Activated T-cell treated with anti-CD3 and anti-CD28 coated beads, Interleukin-2, amount 50 U/mL, for 1 hour (primary cell): Measurements from ENCODE around the gene TAS2R41.
"Not testable (repeated sequence)": the region's sequence is repeated elsewhere in the genome, so short reads cannot be mapped to it uniquely, and the experiment has no call there.

ENCODE experiments used
- DNase-seq: peaks from one replicate; pipeline ENCODE4 v3.0.0-alpha.2; 2020

TAS2R41 gene

DNA sequence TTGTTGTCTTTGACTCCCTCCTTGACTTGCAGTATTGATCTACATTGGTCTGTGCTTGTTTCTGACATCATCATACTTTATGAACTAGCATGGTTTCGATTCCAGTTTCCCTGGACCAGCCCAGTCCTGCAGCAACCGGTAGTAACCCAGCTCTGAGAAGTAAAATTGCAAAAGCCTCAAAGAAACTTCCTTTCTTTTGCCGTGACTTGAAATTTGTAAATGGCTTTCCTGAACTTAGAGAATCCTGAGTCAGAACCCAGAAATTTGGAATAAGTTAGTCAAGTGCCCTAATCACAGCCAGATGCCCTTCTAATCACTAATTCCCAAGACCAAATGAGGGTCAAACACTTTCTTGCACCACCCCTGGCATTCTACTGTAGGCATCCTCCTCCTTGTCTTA lies 19.4 kb upstream of the TAS2R41 start:
- DNase-seq, result no peak

DNA sequence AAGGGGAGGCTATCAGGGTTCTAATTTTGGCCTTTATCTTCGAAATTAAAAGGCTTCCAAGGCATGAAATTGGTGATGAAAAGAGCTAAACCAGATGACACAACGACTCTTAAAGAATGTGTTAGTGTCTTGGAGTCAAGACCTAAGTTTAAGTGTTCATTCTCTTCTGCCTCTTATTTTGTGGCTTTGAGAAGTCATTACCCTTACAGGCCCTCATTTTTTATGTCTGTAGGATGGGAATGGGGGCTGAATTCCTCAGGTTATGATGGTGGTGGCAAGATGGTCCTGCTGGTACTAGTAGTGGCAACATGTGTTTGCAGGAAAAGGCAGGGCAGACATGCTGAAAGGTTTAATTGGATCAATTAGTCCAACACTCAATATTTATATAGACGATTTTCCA lies 19.0 kb upstream of the TAS2R41 start:
- no peak for DNase-seq

DNA sequence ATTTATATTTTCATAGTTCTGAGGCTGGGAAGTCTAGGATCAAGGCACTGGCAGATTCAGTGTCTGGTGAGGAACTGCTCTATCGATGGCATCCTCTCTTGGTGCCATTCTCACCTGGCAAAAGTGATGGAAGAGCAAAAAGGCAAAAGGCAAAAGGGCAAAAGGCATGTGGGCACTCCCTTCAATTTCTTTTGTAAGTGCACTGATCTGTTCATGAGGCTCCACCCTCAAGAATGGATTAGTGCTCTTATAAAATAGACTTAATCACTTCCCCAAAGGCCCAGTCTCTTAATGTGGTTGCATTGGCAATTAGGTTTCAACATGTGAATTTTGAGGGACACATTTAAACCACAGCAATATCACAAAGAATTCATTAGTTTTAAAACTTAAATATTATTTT lies 18.3 kb upstream of the TAS2R41 start:
- no peak for DNase-seq

DNA sequence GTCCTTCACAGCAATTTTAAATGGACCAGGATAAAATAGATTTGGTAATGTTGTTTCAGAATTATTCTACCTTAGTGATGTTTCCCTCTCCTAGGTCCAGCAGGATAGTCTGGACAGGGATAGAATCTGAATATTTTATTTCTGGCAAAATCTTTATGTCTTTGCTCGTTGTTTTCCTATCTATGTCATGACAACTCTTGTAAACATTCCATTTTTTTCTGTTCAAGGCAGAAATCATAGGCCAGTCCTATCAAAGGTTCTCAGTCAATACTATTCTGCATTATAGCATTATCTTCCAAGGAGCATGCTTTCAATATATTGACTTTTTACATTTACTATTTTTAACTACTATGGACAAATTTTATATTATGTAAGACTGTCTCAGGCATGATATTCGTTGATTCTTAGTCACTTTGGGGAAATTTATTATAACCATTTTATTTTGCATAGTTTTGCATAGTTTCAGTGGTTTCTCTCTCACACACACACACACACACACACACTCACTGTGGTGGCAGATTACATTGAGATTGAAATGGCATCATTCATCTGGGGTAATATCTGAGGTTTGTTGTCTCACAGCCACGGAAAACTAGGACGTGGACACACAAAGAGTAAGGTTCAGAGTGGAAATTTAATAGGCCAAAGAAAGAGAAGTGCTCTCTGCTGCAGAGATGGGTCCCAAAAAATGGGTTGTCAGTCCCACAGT lies 17.2 kb upstream of the TAS2R41 start:
- DNase-seq, result no peak

DNA sequence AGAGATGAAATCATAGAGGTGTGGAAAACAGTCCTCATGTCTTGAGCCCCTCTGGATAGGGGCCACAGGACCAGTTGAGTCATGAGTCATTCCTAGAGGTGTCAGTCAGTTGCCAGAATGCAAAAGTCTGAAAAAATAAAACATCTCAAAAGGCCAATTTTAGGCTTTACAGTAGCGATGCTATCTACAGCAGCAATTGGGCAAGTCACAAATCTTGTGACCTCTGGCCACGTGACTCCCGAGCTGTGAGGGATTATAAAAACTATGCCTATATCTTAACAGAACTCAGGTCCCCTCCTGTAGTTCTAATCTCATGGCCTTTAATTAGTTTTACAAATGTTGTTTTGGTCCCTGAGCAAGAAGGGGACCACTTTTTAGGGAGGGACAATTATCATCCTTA lies 15.6 kb upstream of the TAS2R41 start:
- DNase-seq, result no peak

DNA sequence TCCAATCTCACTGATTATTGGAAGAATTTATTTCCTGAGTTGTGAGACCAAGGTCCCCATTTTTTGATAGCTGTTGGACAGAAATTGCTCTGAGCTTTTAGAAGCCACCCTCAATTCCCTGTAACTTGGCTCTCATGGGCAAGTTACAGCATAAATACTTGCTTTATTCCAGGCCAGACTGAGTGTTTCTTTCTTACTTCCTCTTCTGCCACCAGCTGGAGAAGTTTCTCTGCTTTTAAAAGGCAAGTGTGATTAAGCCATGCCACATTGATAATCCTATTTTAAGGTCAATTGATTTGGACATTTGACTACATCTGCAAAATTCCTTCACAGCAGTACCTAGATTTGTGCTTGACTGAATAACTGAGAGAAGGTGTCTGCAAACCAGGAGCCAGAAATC lies 14.1 kb upstream of the TAS2R41 start:
- no peak for DNase-seq

DNA sequence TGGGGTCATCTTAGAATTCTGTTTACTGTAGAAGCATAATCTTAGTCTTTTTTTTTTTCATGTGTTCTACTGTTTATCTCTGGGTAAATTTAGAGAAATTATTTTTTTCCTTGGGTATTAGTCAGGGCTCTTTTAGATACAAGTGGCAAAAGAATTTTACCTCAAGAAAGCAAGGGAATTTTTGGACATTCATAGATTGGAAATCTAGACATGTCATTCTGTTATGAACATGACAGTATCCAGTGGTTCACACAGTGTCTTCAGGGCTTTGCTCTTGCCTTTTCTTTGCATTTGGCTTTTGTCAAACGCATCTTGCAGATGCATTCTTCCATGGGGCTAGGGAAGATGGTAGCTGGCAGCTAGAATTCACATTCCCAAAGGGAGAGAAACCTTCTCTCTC lies 13.7 kb upstream of the TAS2R41 start:
- no peak for DNase-seq

DNA sequence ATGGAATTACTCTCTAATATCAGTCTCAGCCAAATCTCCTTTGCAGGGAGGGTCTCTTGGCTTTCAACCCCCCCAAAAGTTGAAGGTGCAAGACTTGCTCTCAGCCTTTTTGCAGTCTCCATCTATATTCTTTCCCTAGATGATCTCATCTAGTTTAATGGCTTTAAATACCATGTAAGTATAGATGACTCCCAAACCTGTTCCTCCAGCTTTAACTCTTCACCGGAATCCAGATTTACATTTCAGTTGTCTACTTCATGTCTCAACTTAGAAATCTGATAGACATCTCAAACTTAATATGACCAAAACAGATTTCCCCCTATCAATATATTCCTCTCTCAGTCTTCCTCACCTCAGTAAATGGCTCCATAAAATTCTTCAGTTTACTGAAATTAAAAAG lies 9.9 kb upstream of the TAS2R41 start:
- DNase-seq, result no peak

DNA sequence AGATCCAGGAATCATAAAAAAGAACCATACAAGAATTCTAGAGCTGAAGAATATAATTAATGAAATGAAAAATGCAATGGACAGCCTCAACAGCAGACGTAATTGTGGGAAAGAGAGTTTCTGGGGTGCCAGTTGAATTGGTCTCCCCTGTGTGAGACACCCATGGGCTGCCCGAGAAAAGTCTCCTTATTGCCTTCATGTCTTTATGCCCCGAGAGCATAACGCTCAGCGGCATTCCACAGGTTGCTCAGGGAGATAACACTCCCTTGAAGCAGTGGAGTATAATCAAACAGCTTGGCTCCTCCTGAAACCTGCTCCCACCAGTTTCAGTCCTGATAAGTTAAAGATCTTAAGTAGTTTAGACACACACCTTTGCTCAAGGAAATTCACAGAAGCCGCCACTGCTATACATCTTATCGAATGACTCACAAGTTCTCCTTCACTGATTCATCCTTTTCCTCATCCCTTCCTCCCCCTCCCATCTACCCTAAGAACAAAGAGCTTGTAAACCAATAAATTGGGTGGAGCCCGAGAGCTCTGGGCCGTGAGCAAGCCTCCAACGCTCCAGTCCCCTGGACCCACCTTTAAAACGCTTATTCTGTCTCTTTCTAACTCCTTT lies 5.5 kb upstream of the TAS2R41 start:
- not testable (repeated sequence) for DNase-seq

DNA sequence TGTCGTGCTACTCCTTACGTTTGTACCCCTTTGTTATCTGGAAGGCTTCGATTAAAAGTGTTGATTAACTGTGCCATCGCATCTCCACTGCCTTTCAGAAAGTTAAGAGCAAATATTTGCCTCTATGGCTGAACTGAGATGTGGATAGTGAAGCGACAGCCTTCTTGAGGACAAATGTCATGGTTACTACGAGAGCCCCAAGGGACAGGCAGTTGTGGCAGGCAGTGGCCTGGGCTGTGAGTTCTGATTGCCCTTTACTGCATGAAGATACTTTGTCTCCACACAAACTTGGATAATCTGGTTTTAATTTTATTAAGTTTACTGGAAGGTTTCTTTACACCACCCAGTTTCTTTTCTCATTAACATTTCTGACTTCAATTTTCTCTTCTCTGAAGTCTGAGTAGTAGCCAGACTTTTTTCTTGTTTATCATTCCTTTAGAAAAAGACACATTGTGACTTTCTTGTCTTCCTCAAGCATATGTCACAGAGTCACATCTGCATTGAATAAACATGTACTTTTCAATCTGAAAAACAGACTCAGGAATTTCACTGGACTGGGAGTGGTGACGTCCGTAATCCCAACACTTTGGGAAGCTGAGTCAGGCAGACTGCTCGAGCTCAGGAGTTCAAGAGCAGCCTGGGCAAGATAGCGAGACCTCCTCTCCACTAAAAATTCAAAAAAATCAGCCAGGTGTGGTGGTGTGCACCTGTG lies 1.5 kb downstream of the TAS2R41 start:
- DNase-seq, result no peak

DNA sequence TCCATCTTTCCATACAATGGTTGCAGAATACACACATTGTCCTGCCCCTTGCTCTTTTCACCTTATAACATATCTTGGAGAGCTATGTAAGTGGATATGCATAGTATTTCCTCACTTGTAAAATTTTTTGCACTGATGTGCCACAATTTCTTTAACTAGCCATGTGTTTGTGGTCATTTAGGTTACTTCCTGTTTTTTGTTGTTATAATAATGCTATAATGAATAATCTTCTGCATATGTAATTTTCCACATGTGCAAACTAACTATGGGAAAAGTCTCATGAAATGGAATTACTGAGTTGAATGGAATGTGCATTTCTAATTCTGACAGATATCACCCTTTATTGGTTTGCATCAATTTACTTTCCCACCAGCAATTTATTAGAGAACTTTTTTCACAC lies 2.8 kb downstream of the TAS2R41 start:
- no peak for DNase-seq

DNA sequence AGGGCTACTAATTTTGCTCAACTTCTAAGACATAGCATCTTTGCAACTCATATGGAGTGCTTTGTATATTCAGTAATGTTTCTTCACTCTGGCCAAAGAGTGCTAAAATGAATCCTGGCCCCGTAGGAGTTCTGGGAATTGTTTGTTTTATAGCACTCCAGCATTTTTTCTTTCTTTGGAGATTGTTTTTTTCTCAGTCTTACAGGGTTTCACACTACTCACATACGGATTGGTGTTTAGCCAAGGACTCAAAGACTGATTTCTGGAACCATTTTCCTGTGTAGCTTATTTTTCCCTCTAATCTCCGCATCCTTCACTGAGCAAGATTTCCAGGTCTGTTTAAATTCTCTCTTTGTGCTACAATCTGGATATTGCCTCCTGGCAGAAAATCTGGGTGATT lies 6.4 kb downstream of the TAS2R41 start:
- DNase-seq, result no peak

DNA sequence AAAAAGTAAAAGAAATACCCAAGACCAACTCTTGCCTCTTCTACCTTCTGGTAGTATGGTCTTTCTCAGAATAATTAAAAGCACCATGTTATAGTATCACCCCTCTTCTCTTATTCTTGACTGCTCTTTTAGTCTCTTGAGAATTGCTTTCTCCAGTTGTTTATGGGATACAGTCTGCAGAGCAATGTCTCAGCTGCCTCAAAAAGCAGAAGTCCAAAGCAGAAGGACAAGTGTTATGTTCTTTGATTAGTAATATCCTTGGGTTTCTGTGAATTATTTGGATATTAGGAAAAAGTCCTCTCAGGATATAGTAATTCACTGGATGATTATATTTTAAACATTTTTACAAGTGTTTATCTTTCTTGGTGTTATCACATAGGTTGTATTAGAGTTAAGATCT lies 7.4 kb downstream of the TAS2R41 start:
- DNase-seq, result no peak

DNA sequence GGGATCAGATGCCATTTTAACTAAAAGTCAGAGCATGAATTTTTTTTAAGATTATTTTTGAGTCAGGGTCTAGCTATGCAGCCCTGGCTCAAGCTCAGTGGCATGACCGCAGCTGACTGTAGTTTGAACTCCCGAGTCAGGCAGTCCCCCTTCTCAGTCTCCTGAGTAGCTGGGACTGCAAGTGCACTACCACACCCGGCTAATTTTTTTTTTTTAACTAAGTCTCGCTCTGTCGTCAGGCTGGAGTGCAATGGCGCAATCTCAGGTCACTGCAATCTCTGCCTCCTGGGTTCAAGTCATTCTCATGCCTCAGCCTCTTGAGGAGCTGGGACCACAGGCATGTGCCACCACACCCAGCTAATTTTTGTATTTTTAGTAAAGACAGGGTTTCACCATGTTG lies 7.8 kb downstream of the TAS2R41 start:
- no peak for DNase-seq

DNA sequence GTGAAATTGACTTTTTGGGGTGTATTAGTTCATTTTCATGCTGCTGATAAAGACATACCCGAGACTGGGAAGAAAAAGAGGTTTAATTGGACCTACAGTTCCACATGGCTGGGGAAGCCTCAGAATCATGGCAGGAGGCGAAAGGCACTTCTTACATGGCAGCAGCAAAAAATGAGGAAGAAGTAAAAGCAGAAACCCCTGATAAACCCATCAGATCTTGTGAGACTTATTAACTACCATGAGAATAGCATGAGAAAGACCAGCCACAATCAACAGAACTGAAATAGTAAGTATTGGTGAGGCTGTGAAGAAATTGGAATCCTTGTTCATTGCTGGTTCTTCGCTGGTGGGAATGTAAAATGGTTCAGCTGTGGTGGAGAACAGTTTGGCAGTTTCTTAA lies 8.6 kb downstream of the TAS2R41 start:
- not testable (repeated sequence) for DNase-seq

DNA sequence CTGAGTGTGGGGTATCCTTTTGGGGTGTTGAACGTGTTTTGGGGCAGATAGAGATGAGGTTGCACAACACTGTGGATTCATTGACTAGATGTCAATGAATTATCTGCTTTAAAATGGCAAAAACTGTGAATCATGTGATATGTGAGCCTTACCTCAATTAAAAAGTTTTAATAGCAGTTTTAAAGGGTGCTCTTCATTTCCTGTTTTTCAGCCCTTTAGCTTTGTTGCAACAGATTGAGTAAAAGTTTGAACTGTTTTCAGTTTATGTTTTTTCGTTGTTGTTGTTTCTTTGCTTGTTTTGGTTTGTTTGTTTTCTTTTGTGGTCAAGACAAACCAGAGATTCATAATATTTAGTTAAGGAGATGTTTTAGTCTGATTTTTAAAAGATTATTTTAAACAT lies 9.4 kb downstream of the TAS2R41 start:
- no peak for DNase-seq

DNA sequence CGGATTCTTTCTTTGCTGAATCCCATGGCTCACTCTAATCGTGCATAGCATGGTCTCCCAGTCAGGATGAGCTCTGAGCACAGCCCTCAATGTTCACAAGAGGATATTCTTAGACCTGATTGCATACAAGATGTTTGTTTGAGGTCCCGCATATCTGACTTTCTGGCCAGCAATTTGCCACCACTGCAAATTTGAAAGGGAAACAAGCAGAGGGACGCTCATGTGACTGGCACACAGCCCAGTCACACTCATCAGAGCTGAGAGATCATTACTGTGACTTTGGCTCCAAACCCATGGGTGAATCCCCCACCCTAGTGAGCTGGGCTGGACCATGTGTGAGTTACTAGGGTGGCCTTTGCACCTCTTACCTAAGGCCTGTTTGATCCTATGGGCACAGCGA lies 9.9 kb downstream of the TAS2R41 start:
- DNase-seq, result no peak

DNA sequence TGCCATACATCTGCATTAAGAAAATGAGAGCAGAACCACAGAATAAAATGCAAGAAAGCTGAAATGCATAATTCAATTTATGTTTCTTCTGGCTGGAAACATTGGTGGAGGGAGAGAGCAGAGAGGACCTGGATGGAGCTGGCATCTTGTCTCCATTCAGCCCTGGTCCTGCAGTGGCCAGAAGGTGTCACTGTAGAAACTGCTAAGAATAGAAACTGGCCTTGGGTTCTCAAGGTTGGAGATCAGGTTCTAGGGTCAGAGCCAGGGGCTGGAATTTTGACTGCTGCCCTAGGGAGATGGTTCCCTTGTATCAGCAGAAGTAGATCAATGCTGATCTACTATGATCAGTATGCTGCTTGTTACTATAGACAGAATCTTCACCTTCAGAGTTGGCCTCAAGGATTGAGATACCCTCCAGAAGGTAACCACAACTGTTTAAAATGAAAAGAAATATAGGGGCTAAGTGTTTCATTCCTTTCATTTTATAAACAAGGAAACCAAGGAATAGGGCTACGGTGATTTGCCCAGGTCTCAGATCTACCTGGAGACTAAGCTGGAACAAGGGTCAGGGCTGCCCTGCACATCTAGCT lies 13.1 kb downstream of the TAS2R41 start:
- DNase-seq, result no peak

DNA sequence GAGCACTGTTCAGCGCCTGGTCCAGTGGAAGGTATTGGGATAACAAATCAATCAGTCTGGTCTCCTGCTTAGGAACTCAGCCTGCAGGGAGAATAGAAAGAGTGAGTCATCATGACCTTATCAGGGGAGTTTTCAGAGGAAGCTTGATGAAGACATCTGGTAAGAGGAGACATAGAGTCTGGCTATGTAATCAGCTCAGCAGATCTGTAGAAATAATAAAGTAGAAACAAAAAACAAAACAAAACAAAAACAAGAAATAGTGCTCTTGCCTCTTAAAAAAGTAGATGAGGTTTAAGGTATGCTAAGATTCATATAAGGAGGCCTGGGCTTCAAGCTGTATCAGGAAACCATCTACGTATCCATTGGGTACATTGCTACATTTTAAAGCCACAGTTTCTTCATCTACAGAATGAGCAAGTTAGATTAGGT lies 14.4 kb downstream of the TAS2R41 start:
- DNase-seq, result no peak

DNA sequence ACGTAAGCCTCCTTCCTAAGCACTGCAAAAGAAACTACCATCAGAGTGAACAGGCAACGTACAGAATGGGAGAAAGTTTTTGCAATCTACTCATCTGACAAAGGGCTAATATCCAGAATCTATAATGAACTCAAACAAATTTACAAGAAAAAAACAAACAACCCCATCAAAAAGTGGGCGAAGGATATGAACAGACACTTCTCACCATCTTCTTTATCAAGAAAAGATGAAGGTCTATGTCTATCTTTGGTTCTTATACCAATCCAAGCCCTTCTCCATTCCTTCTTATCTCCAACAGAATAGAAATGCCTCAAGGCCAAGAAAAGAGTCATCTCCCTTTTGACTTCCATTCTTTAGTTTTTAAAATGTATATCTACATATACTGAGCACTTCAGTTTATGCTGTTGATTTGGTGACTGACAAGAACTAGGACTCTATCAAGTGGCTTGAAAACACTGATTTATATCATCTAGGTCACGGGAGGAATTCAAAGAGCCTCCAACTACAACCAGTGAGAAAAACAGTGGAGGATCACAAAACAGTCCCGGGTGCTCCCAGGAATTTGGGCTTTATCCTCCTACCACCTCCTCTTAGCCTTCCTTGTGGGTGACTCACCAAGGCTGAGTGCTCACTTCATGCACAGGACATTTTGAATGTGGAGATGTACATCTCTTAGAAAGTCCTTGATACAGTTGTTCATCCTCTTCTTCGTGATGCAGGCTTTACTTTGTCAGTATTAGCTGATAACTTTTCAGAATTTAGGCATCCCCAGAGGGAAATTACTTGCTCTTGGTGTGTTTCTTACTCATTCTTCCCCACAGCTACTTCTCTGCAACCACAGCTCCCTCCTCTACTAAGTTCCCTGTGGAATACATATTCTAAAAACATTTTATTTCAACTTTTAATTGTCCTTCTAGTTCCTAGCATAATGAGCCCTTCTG lies 15.4 kb downstream of the TAS2R41 start:
- DNase-seq, result no peak

DNA sequence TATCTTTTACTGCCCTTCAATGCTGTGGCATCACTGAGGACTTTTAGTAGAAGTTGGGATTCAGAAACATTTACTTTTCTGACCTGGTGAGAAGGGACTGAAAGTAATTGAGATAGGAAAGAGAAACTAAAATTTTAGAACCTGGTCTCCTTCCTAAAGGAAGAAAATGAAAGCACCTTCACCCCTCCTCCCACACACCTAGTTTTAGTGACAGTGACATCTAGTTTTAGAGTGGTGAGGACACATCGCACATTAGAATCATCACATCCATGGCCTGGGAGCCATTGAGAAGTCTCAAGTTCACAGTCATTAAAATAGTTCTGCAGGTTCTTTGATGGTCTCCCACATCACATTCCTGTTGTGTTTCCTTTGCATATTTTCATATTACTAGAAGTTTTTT lies 16.1 kb downstream of the TAS2R41 start:
- DNase-seq, result no peak

DNA sequence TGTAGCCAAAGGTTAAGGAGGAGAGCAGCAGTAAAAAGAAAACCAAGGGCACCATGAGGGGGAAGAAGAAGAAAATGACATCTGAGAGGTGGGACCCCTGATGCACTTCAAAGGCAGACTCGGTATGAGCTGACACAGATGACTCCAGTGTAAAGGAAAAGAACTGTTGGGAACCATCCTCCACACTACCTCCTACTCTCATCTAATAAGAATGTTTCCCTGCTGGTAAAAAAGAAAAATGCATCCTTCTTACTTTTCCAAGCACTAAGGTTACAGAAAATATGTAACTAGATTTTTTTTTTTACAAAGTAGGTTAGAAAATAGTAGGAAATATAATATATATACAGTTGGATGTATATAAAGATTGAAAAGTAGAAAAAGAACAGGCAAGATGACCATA lies 16.9 kb downstream of the TAS2R41 start:
- no peak for DNase-seq

DNA sequence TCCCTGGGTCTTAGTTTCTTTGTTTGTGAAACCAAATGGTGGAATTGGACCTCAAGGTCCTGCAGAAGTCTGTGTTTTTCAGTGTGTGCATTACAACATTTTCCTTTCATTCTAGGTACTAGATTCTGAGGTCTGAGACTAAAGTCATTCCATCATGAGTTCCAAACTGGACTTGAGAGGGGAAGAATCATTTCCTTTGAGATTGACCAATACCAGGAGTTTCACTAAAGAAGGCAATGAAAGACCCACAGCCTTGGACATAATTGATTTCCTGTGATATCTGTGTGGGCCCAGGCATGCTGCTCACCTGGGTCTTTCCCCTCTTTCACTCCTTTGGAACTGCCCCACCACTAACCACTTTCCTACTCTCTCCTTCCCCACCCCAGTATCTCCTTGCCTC lies 18.2 kb downstream of the TAS2R41 start:
- no peak for DNase-seq
